ENCODE measurements around the gene BARD1. TPM values are rescaled to one million over a fixed set of nuclear protein-coding genes. Genes with fewer than 3 reads are reported as not detected.

The BARD1 gene
- total and polyA plus RNA-seq, 2 of the 8 experiments (the other 6 are each of a cell fraction or from before 2014, with no cell fraction given): 11.1 to 29.8 TPM

DNA sequence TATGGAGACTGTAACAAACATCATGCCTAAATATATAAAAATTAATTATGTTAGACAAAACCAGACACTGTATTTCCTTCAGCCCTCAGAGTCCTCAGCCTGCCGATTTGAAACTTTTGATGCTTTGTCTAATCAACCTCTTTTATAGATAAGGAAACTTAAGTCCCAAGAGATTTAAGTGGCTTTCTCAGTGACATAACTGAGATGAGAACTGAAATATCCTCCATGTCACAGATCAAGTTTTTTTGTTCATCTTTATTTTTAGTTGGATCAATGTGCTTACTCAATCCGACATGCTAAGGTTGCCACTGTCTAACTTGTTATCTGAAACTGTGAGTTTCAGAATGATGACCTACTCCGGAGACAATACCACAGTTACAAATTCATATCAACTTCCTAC is 72.3 kb downstream of the BARD1 start:
- POLR2A ChIA-PET (ENCODE audit: partially characterized antibody): no interaction called here
- 92% methylated on average over 3 of the region's 3 CpGs; no CpG with 5 or more reads in 1 of the 2 experiments for WGBS, 2 experiments (ENCODE audit: extremely low coverage in 1 of 2, insufficient coverage in 1 of 2, insufficient read length in 1 of 2, insufficient replicate concordance in 2 of 2, low coverage in 1 of 2, low lambda C conversion rate in 2 of 2, missing lambda C conversion rate in 1 of 2)
- Histone ChIP-seq H4K8ac (ENCODE audit: extremely low read depth, insufficient read depth, low read length) (no peak overlapping the region), H2BK5ac (ENCODE audit: low read depth, low read length) (no peak overlapping the region), H3K23ac (ENCODE audit: insufficient read length) (no peak overlapping the region), H4K91ac (replicated peaks; ENCODE audit: insufficient read length, low read length) (no peak overlapping the region), H2BK20ac (ENCODE audit: low read length) (no peak overlapping the region), H4K5ac (ENCODE audit: insufficient read length, low read depth, low read length) (no peak overlapping the region), H2BK12ac (ENCODE audit: low read depth, low read length) (no peak overlapping the region), H3K14ac (ENCODE audit: insufficient read length) (no peak overlapping the region), H3K79me1 (ENCODE audit: low read depth, low read length) (no peaks in the 10 kb centered on the region), H3K79me2 (ENCODE audit: control insufficient read depth in 1 of 2, insufficient read depth in 2 of 2, low read length in 2 of 2) (no peaks in the 10 kb centered on the region), H3K4me2 (ENCODE audit: insufficient read depth in 1 of 2, low read depth in 2 of 2, low read length in 2 of 2) (no peak overlapping the region), H2BK15ac (ENCODE audit: low read length) (no peak overlapping the region), H2BK120ac (replicated peaks; ENCODE audit: low read depth, low read length) (no peak overlapping the region), H3K36me3 (ENCODE audit: control insufficient read depth in 2 of 4, insufficient read depth in 4 of 4, low read length in 3 of 4) (peaks cover 0 to 14% (median 1%) of the 10 kb centered on the region in 4 experiments; a peak in 2 of 8 replicates), H2AK5ac (ENCODE audit: low read depth, low read length) (no peak overlapping the region), H3K9ac (replicated peaks in 1 of 4; ENCODE audit: extremely low read depth in 1 of 4, low read depth in 3 of 4, low read length in 3 of 4) (no peak overlapping the region), H3K4me1 (replicated peaks in 1 of 4; ENCODE audit: control insufficient read depth in 3 of 4, insufficient read depth in 4 of 4, low read length in 3 of 4) (no peaks in the 10 kb centered on the region), H3K27me3 (replicated peaks in 1 of 4; ENCODE audit: control insufficient read depth in 3 of 4, extremely low read depth in 1 of 4, insufficient read depth in 3 of 4, low read length in 3 of 4) (no peaks in the 10 kb centered on the region), H3K23me2 (ENCODE audit: low read depth, low read length) (no peaks in the 10 kb centered on the region), H3K27ac (ENCODE audit: low read depth, low read length) (no peak overlapping the region), H4K20me1 (replicated peaks in 1 of 2; ENCODE audit: control insufficient read depth in 1 of 2, insufficient read depth in 2 of 2, low read length in 2 of 2) (no peaks in the 10 kb centered on the region), H3K9me3 (ENCODE audit: insufficient read depth in 2 of 2, low read depth in 1 of 2, low read length in 1 of 2) (no peaks in the 10 kb centered on the region), H3K4ac (replicated peaks; ENCODE audit: insufficient read length, low read depth, low read length) (no peak overlapping the region), H3K18ac (ENCODE audit: extremely low read depth, low read length) (no peak overlapping the region), H3K4me3 (ENCODE audit: extremely low read depth in 1 of 4, insufficient read depth in 2 of 4, low read depth in 3 of 4, low read length in 4 of 4) (no peak overlapping the region), H3K56ac (replicated peaks; ENCODE audit: insufficient read length, low read depth, low read length) (no peak overlapping the region), H2AFZ (ENCODE audit: low read length) (no peak overlapping the region)
- CTCF ChIA-PET (ENCODE audit: partially characterized antibody): interaction anchor here (1.0 kb wide), 1 partner anchor 9 kb away, joined by 3 read pairs; no protein-coding TSS in a partner anchor
- TF ChIP-seq SP1 (IDR thresholded peaks at IDR 0.05; ENCODE audit: low read depth, low read length): no peak
- no peak for TF ChIP-seq SP2 (IDR thresholded peaks at IDR 0.05; ENCODE audit: low read length)
- TF ChIP-seq RFX5 (IDR thresholded peaks at IDR 0.05; ENCODE audit: borderline replicate concordance, low read depth, low read length): no peak
- TF ChIP-seq RNF2 (IDR thresholded peaks at IDR 0.05; ENCODE audit: borderline replicate concordance, low read depth, low read length, missing control alignments, poor library complexity, severe bottlenecking): no peak
- DNase-seq (ENCODE audit: low read depth in 1 of 2, low spot score in 2 of 2) (no peak), FAIRE-seq (no peak)
